COLO829 (cell line): ENCODE results near the gene FOXF1.

Experiments used
- DNase-seq: peaks from one replicate; pipeline ENCODE4 v3.0.0; 2012; ENCODE audit warnings: low spot score

The FOXF1 gene

GRCh38 chr16:86558355-86559193 is 48.2 kb downstream of the FOXF1 start:
- DNase-seq: no peak

GRCh38 chr16:86559802-86560305 is 49.5 kb downstream of the FOXF1 start:
- no peak for DNase-seq

GRCh38 chr16:86562356-86562755 is 52.0 kb downstream of the FOXF1 start:
- no peak for DNase-seq

- DNase-seq: peak; percentile 37
Observed at GRCh38 chr16:86563469-86564345, 53.4 kb downstream of the FOXF1 start.
